Transverse colon (tissue), 4 donors: ENCODE data around the gene EDN3. TPM values are rescaled to one million over a fixed set of nuclear protein-coding genes. Genes with fewer than 3 reads are reported as not detected.

Experiments
- DNase-seq: peaks from one replicate; pipeline ENCODE4 v3.0.0-alpha.2; 2019
- H3K27ac ChIP-seq, 4 donors: fragments of 200-600 bp; sonication (generic); 2 replicates each; pipeline ENCODE4 v1.5.1; 2016 to 2018; ENCODE audit warnings: inconsistent platforms in 4 of 4
- H3K27me3 ChIP-seq: fragments of 200-600 bp; sonication (generic); 2 replicates; pipeline ENCODE4 v1.5.1; 2017; ENCODE audit warnings: inconsistent platforms
- H3K36me3 ChIP-seq, 4 donors: fragments of 200-600 bp; sonication (generic); 2 replicates each; pipeline ENCODE4 v1.5.1; 2017 to 2019; ENCODE audit warnings: inconsistent platforms in 4 of 4
- H3K4me1 ChIP-seq, 4 donors: fragments of 200-600 bp; sonication (generic); 2 replicates each; pipeline ENCODE4 v1.5.1; 2017 to 2020; ENCODE audit warnings: inconsistent platforms in 4 of 4
- H3K4me3 ChIP-seq, 4 donors: fragments of 200-600 bp; sonication (generic); 1 replicate in 1 of 4; 2 replicates in 3 of 4; pipeline versions ENCODE4 v1.5.1 to v1.6.1; 2017 to 2019; ENCODE audit warnings: inconsistent platforms in 4 of 4
- H3K9me3 ChIP-seq, 2 donors: fragments of 200-600 bp; sonication (generic); 2 replicates each; pipeline ENCODE4 v1.5.1; 2017 to 2019; ENCODE audit warnings: inconsistent platforms in 2 of 2
- CTCF ChIP-seq, 5 experiments: fragments of 200-600 bp in 3 of 5; fragments of 450-650 bp in 2 of 5; sonication (generic) in 3 of 5; IDR thresholded peaks; 1 replicate in 2 of 5; 2 replicates in 3 of 5; pipeline ENCODE4 v1.5.1; 2016 to 2017; ENCODE audit warnings: antibody characterized with exemption in 5 of 5, inconsistent platforms in 3 of 5, mild to moderate bottlenecking in 2 of 5, moderate library complexity in 1 of 5
- EP300 ChIP-seq: sonication (generic); formaldehyde crosslinking; IDR thresholded peaks from one replicate; pipeline ENCODE4 v1.6.1; 2017; ENCODE audit warnings: antibody characterized with exemption, low read depth
- POLR2A ChIP-seq: fragments of 450-650 bp; IDR thresholded peaks from one replicate; pipeline ENCODE4 v1.6.1; 2016; ENCODE audit warnings: antibody characterized with exemption, mild to moderate bottlenecking, moderate library complexity
- POLR2AphosphoS5 ChIP-seq, 3 donors: sonication (generic); formaldehyde crosslinking; IDR thresholded peaks; one replicate each; pipeline ENCODE4 v1.6.1; 2016; ENCODE audit warnings: antibody characterized with exemption in 3 of 3
- WGBS, 2 donors: methylation state at CpG; one replicate each; pipeline ENCODE4 v1.1.5; 2018; ENCODE audit warnings: low coverage in 1 of 2; 5-methylcytosine and 5-hydroxymethylcytosine counted together
- in situ Hi-C, 4 donors: fragments of 200-750 bp; cut with MboI; loops; one replicate each; pipeline versions ENCODE4 v1.15.0 to v1.15.1; 2017; ENCODE audit warnings: low sequenced_read_pairs in 3 of 4, low pct_ligation_motif_present in 1 of 4, low pct_unique_long_range_greater_than_20kb in 1 of 4
- intact Hi-C: fragments of 100-400 bp; cut with DNase I; formaldehyde crosslinking; loops from one replicate; pipeline ENCODE4 v1.15.1; 2023; ENCODE audit warnings: low total_unique reads
- total RNA-seq, 4 donors: library from RNA; depleted of rRNA; stranded (reverse); fragments of >200 nt; gene quantifications; one replicate each; pipeline ENCODE4 v1.1.0, GENCODE V29; 2016

Gene EDN3
- total RNA-seq, 4 donors from 2014 or later, result 13.1 to 127 (median 76.8) TPM

- Histone ChIP-seq H3K27me3 (no peaks in the 10 kb centered on the region), H3K9me3 (no peaks in the 10 kb centered on the region), H3K36me3 (no peaks in the 10 kb centered on the region), H3K27ac (peak overlapping the region; percentile 65 to 82 (median 74)), H3K4me1 (peaks cover 0 to 26% (median 9%) of the 10 kb centered on the region in 4 donors), H3K4me3 (no peak overlapping the region)
- no peak for DNase-seq
- WGBS, 2 donors, result 90 to 91% methylated on average over 2 to 20 of the region's 20 CpGs
- no peak for TF ChIP-seq POLR2AphosphoS5 (IDR thresholded peaks at IDR 0.05)
- TF ChIP-seq POLR2A, result no peak
- no peak for TF ChIP-seq CTCF (IDR thresholded peaks at IDR 0.05)
- no peak for TF ChIP-seq EP300
- in situ Hi-C loops, result no loop called here
- intact Hi-C loops, result no loop called here
Measured at GRCh38 chr20:59318201-59318790, 17.9 kb downstream of the EDN3 start.

GRCh38 chr20:59318803-59319202 is 18.4 kb downstream of the EDN3 start:
- in situ Hi-C loops (no loop called here), intact Hi-C loops (no loop called here)
- H3K27ac ChIP-seq, result no peak overlapping the region
- TF ChIP-seq POLR2AphosphoS5 (IDR thresholded peaks at IDR 0.05) (no peak), CTCF (IDR thresholded peaks at IDR 0.05) (no peak), EP300 (no peak), POLR2A (no peak)
- no peaks in the 10 kb centered on the region for H3K9me3 ChIP-seq
- peaks cover 0 to 26% (median 9%) of the 10 kb centered on the region in 4 donors for H3K4me1 ChIP-seq
- no peaks in the 10 kb centered on the region for H3K36me3 ChIP-seq
- H3K27me3 ChIP-seq, result no peaks in the 10 kb centered on the region
- no peak for DNase-seq
- no peak overlapping the region for H3K4me3 ChIP-seq
- 39 to 65% methylated on average over 3 to 4 of the region's 4 CpGs for WGBS, 2 donors

DNA sequence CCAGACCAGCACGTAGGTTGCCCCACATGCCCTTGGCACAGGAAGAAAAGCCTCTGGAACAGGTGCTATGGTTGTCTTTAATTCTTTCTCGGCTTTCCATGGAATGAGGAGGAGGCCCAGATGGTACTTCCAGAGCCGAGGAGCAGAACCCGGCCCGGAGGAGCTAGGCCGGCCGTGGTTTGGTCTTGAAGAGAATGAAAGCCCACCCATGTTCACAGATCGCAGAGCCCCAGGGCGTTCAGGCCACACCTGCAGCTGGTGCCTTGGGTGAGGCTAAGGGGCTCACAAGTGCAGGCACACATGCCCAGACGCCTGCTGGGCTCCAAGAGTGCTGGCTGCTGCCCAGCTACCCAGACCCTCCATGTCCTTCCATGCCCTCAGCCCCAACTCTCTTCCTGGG is 20.0 kb downstream of the EDN3 start:
- in situ Hi-C loops (no loop called here), intact Hi-C loops (no loop called here)
- Histone ChIP-seq H3K9me3 (no peaks in the 10 kb centered on the region), H3K36me3 (no peaks in the 10 kb centered on the region), H3K4me3 (no peak overlapping the region), H3K27ac (no peak overlapping the region), H3K4me1 (peaks cover 0 to 29% (median 9%) of the 10 kb centered on the region in 4 donors), H3K27me3 (no peaks in the 10 kb centered on the region)
- no peak for TF ChIP-seq POLR2AphosphoS5 (IDR thresholded peaks at IDR 0.05)
- TF ChIP-seq POLR2A, result no peak
- no peak for TF ChIP-seq EP300
- TF ChIP-seq CTCF (IDR thresholded peaks at IDR 0.05), result no peak
- no peak for DNase-seq
- WGBS, 2 donors, result 91% methylated on average over 10 of the region's 10 CpGs; no CpG with 5 or more reads in 1 of the 2 donors

GRCh38 chr20:59320854-59321647 is 20.6 kb downstream of the EDN3 start:
- Histone ChIP-seq H3K27ac (no peak overlapping the region), H3K4me3 (no peak overlapping the region), H3K4me1 (peaks cover 0 to 25% (median 9%) of the 10 kb centered on the region in 4 donors), H3K9me3 (no peaks in the 10 kb centered on the region), H3K27me3 (no peaks in the 10 kb centered on the region), H3K36me3 (no peaks in the 10 kb centered on the region)
- intact Hi-C loops (no loop called here), in situ Hi-C loops (no loop called here)
- 90% methylated on average over 16 of the region's 16 CpGs; no CpG with 5 or more reads in 1 of the 2 donors for WGBS, 2 donors
- TF ChIP-seq EP300, result no peak
- TF ChIP-seq POLR2AphosphoS5 (IDR thresholded peaks at IDR 0.05), result no peak
- no peak for TF ChIP-seq POLR2A
- TF ChIP-seq CTCF (IDR thresholded peaks at IDR 0.05), result no peak
- DNase-seq, result no peak
